Sigmoid colon (tissue), 7 donors: ENCODE measurements around the gene NDUFA8. TPM values are rescaled to one million over a fixed set of nuclear protein-coding genes. Genes with fewer than 3 reads are reported as not detected.

Experiments used
- DNase-seq: peaks from one replicate; pipeline ENCODE4 v3.0.0-alpha.2; 2019
- H3K27ac ChIP-seq, 4 donors: fragments of 200-600 bp; sonication (generic); one replicate each; pipeline ENCODE4 v1.5.1; 2016 to 2019; ENCODE audit warnings: mild to moderate bottlenecking in 1 of 4
- H3K27me3 ChIP-seq, 3 donors: fragments of 200-600 bp; sonication (generic); one replicate each; pipeline ENCODE4 v1.5.1; 2019; ENCODE audit warnings: mild to moderate bottlenecking in 1 of 3
- H3K36me3 ChIP-seq, 4 donors: fragments of 200-600 bp; sonication (generic); one replicate each; pipeline ENCODE4 v1.5.1; 2016 to 2019
- H3K4me1 ChIP-seq, 4 donors: fragments of 200-600 bp; sonication (generic); one replicate each; pipeline ENCODE4 v1.5.1; 2017 to 2019
- H3K4me3 ChIP-seq, 4 donors: fragments of 200-600 bp; sonication (generic); one replicate each; pipeline ENCODE4 v1.5.1; 2017 to 2019; ENCODE audit warnings: mild to moderate bottlenecking in 2 of 4, moderate library complexity in 1 of 4
- H3K9me3 ChIP-seq, 4 donors: fragments of 200-600 bp in 3 of 4; sonication (generic) in 3 of 4; one replicate each; pipeline versions ENCODE4 v1.5.1 to v1.6.1; 2013 to 2019
- EP300 ChIP-seq, 4 donors: sonication (generic); formaldehyde crosslinking; IDR thresholded peaks; one replicate each; pipeline ENCODE4 v1.6.1; 2017; ENCODE audit warnings: antibody characterized with exemption in 4 of 4
- POLR2A ChIP-seq, 2 donors: fragments of 450-650 bp; IDR thresholded peaks; one replicate each; pipeline ENCODE4 v1.6.1; 2016; ENCODE audit warnings: antibody characterized with exemption in 2 of 2, mild to moderate bottlenecking in 2 of 2, moderate library complexity in 2 of 2
- POLR2AphosphoS5 ChIP-seq, 4 donors: sonication (generic); formaldehyde crosslinking; IDR thresholded peaks; one replicate each; pipeline ENCODE4 v1.6.1; 2017; ENCODE audit warnings: antibody characterized with exemption in 4 of 4
- WGBS, 2 donors: extraction: QIAGEN DNeasy Blood & Tissue Kit; methylation state at CpG; one replicate each; pipeline ENCODE4 v1.1.7; 2013; 5-methylcytosine and 5-hydroxymethylcytosine counted together
- intact Hi-C: fragments of 100-400 bp; cut with DNase I; formaldehyde crosslinking; loops from one replicate; pipeline ENCODE4 v1.15.1; 2023
- polyA plus RNA-seq, 3 donors: library from polyadenylated mRNA; stranded (reverse); fragments of 200-250 nt; gene quantifications; one replicate each; pipeline ENCODE4 v1.2.3, GENCODE V29; 2013
- total RNA-seq, 4 donors: library from RNA; depleted of rRNA; stranded (reverse); fragments of >200 nt; gene quantifications; one replicate each; pipeline ENCODE4 v1.1.0, GENCODE V29; 2016
- TF ChIP-seq, protein P1 (sequence below), 4 experiments: fragments of 450-650 bp in 3 of 4; fragments of 200-600 bp in 1 of 4; IDR thresholded peaks; one replicate each; pipeline ENCODE4 v1.5.1; 2016 to 2019; ENCODE audit warnings: antibody characterized with exemption in 4 of 4, mild to moderate bottlenecking in 3 of 4, moderate library complexity in 2 of 4
- donor health status: healthy with polysubstance abuse.
- donor health status: Bipolar disorder and iron deficiency.
- donor health status: healthy.

Gene NDUFA8
- total and polyA plus RNA-seq, 7 donors, result 63.9 to 194 (median 92.7) TPM

DNA sequence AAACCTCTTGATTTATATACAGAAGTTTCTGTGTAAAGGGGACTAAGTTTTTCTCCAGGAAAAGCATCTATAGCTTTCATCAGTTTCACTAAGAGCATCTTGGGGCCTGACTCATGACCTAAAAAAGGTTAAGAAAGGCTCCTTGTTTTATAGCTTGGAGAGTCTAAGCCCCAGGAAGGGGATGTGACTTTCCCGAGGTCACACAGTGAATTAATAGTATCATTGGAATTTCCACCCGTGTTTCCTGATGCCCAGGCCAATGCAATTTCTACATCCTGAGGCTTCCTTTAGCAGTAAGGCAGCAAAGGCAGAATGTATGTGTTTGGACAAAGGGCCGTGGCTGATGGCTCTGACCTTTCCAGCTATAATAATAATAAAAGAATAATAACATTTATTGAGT, 8.8 kb upstream of the NDUFA8 start:
- 51 to 60% methylated on average over 3 of the region's 3 CpGs for WGBS, 2 donors

GRCh38 chr9:122164286-122164685, 4.7 kb upstream of the NDUFA8 start:
- intact Hi-C loops, result loop anchor here (5.0 kb wide), 2 partner anchors 67 to 203 kb away; no protein-coding TSS in a partner anchor
- H3K4me3 ChIP-seq, result peak overlapping the region in 3 of 4 donors; percentile 3 to 32 (median 10)
- WGBS, 2 donors, result 19 to 34% methylated on average over 2 of the region's 2 CpGs
- TF ChIP-seq EP300 (IDR thresholded peaks at IDR 0.05) (peak in 1 of 4 donors; percentile 21), POLR2AphosphoS5 (IDR thresholded peaks at IDR 0.05) (peak; percentile 55 to 86 (median 73)), POLR2A (IDR thresholded peaks at IDR 0.05) (no peak)
- TF ChIP-seq, protein P1, sequence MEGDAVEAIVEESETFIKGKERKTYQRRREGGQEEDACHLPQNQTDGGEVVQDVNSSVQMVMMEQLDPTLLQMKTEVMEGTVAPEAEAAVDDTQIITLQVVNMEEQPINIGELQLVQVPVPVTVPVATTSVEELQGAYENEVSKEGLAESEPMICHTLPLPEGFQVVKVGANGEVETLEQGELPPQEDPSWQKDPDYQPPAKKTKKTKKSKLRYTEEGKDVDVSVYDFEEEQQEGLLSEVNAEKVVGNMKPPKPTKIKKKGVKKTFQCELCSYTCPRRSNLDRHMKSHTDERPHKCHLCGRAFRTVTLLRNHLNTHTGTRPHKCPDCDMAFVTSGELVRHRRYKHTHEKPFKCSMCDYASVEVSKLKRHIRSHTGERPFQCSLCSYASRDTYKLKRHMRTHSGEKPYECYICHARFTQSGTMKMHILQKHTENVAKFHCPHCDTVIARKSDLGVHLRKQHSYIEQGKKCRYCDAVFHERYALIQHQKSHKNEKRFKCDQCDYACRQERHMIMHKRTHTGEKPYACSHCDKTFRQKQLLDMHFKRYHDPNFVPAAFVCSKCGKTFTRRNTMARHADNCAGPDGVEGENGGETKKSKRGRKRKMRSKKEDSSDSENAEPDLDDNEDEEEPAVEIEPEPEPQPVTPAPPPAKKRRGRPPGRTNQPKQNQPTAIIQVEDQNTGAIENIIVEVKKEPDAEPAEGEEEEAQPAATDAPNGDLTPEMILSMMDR (IDR thresholded peaks at IDR 0.05), result no peak
- peak overlapping the region; percentile 9 to 77 (median 66) for H3K27ac ChIP-seq
- peak; percentile 90 for DNase-seq
- no peaks in the 10 kb centered on the region for H3K27me3 ChIP-seq
- no peaks in the 10 kb centered on the region for H3K36me3 ChIP-seq
- H3K9me3 ChIP-seq, result no peaks in the 10 kb centered on the region
- peaks cover 0 to 34% (median 17%) of the 10 kb centered on the region in 4 donors for H3K4me1 ChIP-seq

More for the DNA sequence above, 8.8 kb upstream of the NDUFA8 start:
- Histone ChIP-seq H3K4me3 (no peak overlapping the region), H3K9me3 (no peaks in the 10 kb centered on the region), H3K27ac (peak overlapping the region in 1 of 4 donors; percentile 32), H3K4me1 (peaks cover 0 to 22% (median 11%) of the 10 kb centered on the region in 4 donors), H3K36me3 (peaks cover 0 to 11% (median 0%) of the 10 kb centered on the region in 4 donors), H3K27me3 (no peaks in the 10 kb centered on the region)
- TF ChIP-seq POLR2AphosphoS5 (IDR thresholded peaks at IDR 0.05) (no peak), POLR2A (IDR thresholded peaks at IDR 0.05) (no peak), EP300 (IDR thresholded peaks at IDR 0.05) (no peak)
- TF ChIP-seq, protein P1 (IDR thresholded peaks at IDR 0.05), result no peak
- no peak for DNase-seq
- intact Hi-C loops, result no loop called here

GRCh38 chr9:122162415-122162814, 2.8 kb upstream of the NDUFA8 start:
- no peaks in the 10 kb centered on the region for H3K9me3 ChIP-seq
- intact Hi-C loops, result loop anchor here (5.0 kb wide), 2 partner anchors 65 to 205 kb away; no protein-coding TSS in a partner anchor
- peak overlapping the region in 3 of 4 donors; percentile 57 to 77 (median 76) for H3K27ac ChIP-seq
- H3K4me1 ChIP-seq, result peaks cover 0 to 50% (median 32%) of the 10 kb centered on the region in 4 donors
- DNase-seq, result no peak
- no peak overlapping the region for H3K4me3 ChIP-seq
- no peaks in the 10 kb centered on the region for H3K36me3 ChIP-seq
- TF ChIP-seq POLR2AphosphoS5 (IDR thresholded peaks at IDR 0.05) (no peak), EP300 (IDR thresholded peaks at IDR 0.05) (no peak), POLR2A (IDR thresholded peaks at IDR 0.05) (no peak)
- TF ChIP-seq, protein P1 (IDR thresholded peaks at IDR 0.05), result no peak
- H3K27me3 ChIP-seq, result no peaks in the 10 kb centered on the region

DNA sequence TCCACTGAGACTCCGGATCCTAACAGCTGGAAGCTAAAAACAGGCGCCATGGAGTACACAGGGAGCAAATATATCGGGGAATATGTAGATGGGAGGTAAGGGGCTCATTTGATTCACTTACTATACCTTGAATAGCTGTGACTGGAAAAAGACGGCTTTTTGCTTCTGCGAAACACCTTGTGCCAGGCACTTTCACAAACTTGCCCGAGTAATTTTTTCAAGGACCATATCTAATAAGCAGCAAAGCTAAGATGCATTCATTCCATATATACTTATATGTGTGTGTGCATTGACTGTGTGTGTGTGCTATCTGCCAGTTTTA, 307 bp upstream of the NDUFA8 start:
- DNase-seq, result no peak
- peak overlapping the region; percentile 89 to 94 (median 92) for H3K27ac ChIP-seq
- peaks cover 0 to 65% (median 51%) of the 10 kb centered on the region in 4 donors for H3K4me1 ChIP-seq
- no peak for TF ChIP-seq POLR2AphosphoS5 (IDR thresholded peaks at IDR 0.05)
- TF ChIP-seq, protein P1 (IDR thresholded peaks at IDR 0.05), result no peak
- no peak for TF ChIP-seq EP300 (IDR thresholded peaks at IDR 0.05)
- no peak for TF ChIP-seq POLR2A (IDR thresholded peaks at IDR 0.05)
- intact Hi-C loops, result loop anchor here (2.0 to 5.0 kb wide), 3 partner anchors 63 to 207 kb away; partner anchors contain the start of genes MRRF and RBM18
- no peaks in the 10 kb centered on the region for H3K9me3 ChIP-seq
- H3K36me3 ChIP-seq, result no peaks in the 10 kb centered on the region
- peak overlapping the region; percentile 87 to 98 (median 92) for H3K4me3 ChIP-seq
- H3K27me3 ChIP-seq, result no peaks in the 10 kb centered on the region
- 22 to 30% methylated on average over 6 of the region's 6 CpGs for WGBS, 2 donors
